Epidermal melanocyte (primary cell): ENCODE measurements around the gene CDK5RAP1.
A peak's percentile ranks its signal among the peaks of the same experiment; 100 is the strongest.
"Not testable (repeated sequence)": the region's sequence is repeated elsewhere in the genome, so short reads cannot be mapped to it uniquely, and the experiment has no call there.

ENCODE experiments used
- DNase-seq: peaks from one replicate; pipeline ENCODE4 v3.0.0; 2011; ENCODE audit warnings: low spot score; ENCODE audit not compliant: insufficient read length

CDK5RAP1 gene, protein sequence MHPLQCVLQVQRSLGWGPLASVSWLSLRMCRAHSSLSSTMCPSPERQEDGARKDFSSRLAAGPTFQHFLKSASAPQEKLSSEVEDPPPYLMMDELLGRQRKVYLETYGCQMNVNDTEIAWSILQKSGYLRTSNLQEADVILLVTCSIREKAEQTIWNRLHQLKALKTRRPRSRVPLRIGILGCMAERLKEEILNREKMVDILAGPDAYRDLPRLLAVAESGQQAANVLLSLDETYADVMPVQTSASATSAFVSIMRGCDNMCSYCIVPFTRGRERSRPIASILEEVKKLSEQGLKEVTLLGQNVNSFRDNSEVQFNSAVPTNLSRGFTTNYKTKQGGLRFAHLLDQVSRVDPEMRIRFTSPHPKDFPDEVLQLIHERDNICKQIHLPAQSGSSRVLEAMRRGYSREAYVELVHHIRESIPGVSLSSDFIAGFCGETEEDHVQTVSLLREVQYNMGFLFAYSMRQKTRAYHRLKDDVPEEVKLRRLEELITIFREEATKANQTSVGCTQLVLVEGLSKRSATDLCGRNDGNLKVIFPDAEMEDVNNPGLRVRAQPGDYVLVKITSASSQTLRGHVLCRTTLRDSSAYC

GRCh38 chr20:33401184-33401920 is at the start of gene CDK5RAP1:
Gene CDK5RAP1 (minus strand): TSS chr20:33401519. CDS start chr20:33397064, 4,455 bp downstream.
- peak; percentile 85 for DNase-seq

DNA sequence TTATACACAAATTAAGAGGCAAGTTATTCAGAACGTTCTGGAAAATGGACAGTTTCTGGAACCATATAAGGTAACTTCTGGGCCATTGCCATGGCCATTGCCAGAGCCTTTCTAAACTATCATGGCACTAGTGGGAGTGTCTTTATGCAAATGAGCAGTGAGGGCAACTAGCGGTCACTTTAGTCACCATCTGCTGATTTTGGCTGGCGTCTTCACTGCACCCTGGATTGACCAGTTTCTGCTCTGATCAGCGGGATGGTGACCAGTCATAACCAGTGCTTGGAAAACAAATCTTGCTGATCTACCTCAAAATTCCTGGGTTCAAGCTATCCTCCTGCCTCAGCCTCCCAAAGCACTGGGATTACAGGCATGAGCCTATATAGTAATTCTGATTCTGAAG is 49.5 kb upstream of the CDK5RAP1 start:
- DNase-seq, result no peak

DNA sequence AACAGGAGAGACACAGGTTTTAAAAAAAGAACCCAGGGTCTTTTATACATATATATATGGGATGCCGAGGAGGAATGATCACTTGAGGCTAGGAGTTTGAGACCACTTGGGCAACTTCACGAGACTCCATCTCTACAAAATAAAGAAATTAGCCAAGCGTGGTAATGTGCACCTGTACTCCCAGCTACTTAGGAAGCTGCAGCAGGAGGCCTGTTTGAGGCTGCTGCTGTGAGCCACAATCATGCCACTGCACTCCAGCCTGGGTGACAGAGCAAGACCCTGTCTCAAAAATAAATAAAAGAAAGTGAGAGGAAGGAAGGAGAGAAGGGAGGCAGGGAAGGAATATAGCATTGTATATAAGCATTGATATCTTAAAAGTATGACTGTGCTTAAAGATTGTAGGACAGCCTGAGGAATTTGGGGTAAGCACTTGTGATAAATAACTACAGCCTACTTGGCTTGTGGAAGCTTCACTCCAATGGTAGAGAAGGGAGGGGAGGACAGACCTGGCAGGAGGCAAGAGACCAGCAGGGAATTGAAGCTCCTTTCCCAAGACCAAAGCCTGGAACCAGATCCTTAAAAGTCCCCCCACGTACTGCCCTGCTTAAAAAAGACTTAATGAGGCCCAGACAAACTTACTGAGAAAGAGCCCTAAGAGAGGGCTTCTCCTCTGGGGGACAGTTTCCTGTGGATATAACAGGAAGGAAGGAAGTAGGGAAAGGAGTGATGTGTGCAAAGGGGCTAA is 44.7 kb upstream of the CDK5RAP1 start:
- no peak for DNase-seq

GRCh38 chr20:33444797-33445560 is 43.7 kb upstream of the CDK5RAP1 start:
- DNase-seq, result no peak

DNA sequence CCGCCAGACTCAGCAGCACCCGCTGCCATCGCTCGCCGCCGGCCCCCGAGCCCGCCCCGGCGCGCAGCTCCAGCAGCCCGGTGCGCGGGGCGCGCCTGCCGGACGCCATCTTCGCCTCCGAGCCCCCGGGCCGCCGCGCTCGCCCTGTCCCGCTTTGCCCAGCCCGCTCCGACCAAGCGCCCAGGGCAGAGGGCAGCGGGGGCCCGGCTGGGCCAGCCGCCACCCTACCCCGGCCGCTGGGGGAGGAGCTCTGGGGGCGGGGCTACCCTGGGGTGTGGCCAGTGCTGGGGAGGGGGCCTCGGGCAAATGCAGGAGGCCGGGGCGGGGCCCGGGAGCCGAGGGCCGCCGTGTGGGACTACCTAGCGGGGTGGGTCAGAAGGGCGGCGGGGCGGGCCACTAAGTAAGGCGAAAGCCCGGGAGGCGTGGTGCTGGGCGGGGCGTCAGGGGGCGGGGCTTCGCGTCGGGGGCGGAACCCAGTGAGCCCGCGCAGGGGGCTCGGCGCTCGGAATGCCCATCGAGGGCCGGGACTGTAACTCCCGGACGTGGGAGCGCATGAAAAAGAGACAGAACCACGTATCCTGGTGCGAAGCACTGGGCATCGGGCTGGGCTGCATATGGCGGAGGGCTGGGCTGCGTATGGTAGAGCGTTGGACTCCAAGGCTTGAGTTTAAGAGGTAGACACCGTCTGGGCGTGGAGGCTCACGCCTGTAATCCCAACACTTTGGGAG is 42.4 kb upstream of the CDK5RAP1 start, which contains the start of gene SNTA1:
SNTA1 (minus strand) TSS at position 252 of the 728 bp plus-strand sequence; CDS start at position 109, 143 bp downstream.
- peak; percentile 93 for DNase-seq

- no peak for DNase-seq
These were observed 41.7 kb upstream of the CDK5RAP1 start for GRCh38 chr20:33443006-33443511.

- no peak for DNase-seq
These were observed 41.1 kb upstream of the CDK5RAP1 start for GRCh38 chr20:33442136-33443005.

DNA sequence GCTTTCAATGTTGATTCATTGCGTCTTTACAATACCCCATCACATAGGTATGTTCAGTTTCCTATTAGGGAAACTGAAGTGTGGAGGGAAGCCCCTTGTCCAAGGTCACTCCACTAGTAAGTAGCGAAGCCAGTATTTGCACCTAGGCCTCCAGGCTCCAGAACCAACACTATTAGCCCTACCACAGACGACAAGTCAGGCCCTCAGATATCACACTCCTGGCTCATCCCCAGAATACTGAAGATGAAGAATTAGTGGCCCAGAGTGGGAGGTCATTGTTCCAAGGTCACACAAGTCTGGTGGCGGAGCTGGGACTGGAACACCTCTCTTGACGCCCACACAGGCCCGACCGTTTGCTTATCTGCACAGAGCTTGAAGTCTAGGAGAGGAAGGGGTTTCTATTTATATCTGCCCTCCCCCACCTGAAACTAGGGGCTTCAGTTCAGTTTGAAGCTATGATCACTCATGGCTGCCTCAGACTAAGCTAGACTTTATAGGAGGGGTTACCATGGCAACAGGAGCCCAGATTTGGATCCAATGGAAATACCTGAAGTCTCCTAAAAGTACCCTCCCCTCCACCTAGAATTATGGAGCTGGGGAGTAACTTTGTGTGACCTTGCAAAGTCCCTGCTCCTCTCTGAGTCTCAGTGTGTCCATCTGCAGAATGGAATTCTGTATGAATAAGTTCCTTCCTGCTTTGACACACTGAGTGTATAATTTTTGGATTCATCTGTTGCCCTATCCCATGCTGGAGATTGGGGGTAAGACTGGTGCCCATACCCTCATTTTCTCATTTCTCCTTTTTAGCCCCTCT is 40.0 kb upstream of the CDK5RAP1 start:
- DNase-seq, result no peak

GRCh38 chr20:33440562-33440961 is 39.2 kb upstream of the CDK5RAP1 start:
- DNase-seq, result not testable (repeated sequence)

GRCh38 chr20:33438481-33438880 is 37.2 kb upstream of the CDK5RAP1 start:
- DNase-seq, result no peak

DNA sequence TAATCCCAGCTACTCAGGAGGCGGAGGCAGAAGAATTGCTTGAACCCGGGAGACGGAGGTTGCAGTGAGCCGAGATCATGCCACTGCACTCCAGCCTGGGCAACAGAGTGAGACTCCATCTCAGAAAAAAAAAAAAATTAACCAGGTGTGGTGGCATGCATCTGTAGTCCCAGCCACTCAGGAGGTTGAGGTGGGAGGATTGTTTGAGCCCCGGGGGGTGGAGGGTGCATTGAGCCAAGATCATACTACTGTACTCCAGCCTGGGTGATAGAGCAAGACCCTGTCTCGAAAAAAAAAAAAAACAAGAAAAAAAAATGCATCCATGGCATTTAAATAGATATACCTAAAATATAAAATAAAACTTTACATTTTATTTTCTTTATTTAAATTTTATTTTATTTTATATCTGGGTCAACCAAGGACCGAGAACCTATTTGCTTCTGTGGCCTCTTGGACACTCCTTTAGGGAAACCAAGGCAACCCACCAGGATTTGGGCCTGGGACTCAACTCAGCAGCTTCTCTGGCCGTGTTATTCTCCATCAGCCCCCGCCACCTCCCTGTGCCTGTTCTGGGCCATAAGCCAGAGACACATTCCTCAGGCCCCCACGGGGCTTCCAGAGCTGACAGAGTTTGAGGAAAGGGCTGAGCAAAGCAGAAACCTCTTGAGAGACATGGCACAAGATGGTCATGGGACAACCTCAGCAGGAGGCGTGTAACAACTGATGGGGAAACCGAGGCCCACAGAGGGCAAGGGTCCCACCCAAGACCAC is 36.0 kb upstream of the CDK5RAP1 start:
- DNase-seq, result no peak

- DNase-seq, result no peak
These were observed 33.1 kb upstream of the CDK5RAP1 start for GRCh38 chr20:33434434-33434833.

- no peak for DNase-seq
These were observed 32.3 kb upstream of the CDK5RAP1 start for GRCh38 chr20:33433465-33434234.

- no peak for DNase-seq
These were observed 30.6 kb upstream of the CDK5RAP1 start for GRCh38 chr20:33431797-33432381.

- DNase-seq, result not testable (repeated sequence)
These were observed 22.6 kb upstream of the CDK5RAP1 start for GRCh38 chr20:33423875-33424274.
